GM12892 (cell line): Measurements from ENCODE around the gene KRT85. TPM values are rescaled to one million over a fixed set of nuclear protein-coding genes. Genes with fewer than 3 reads are reported as not detected.
"Not testable (repeated sequence)": the region's sequence is repeated elsewhere in the genome, so short reads cannot be mapped to it uniquely, and the experiment has no call there.

Source experiments
- DNase-seq: peaks from one replicate; pipeline ENCODE4 v3.0.0; 2011; ENCODE audit not compliant: insufficient read length
- FAIRE-seq: peaks from 2 replicates; lab custom pipeline; 2011; peaks lifted over from hg19 to GRCh38; lab: Jason Lieb, UNC
- POLR2A ChIP-seq: IDR thresholded peaks from 2 replicates; pipeline ENCODE4 v1.6.1; 2011; ENCODE audit warnings: low read depth, low read length, control low read depth
- POLR2AphosphoS5 ChIP-seq: IDR thresholded peaks from 2 replicates; pipeline ENCODE4 v1.6.1; 2011; ENCODE audit warnings: low read depth, low read length, control low read depth
- TAF1 ChIP-seq: IDR thresholded peaks from 2 replicates; pipeline ENCODE4 v1.6.1; 2011; ENCODE audit warnings: low read depth, mild to moderate bottlenecking, control low read depth, low read length, borderline replicate concordance
- polyA plus RNA-seq: library from polyadenylated mRNA; unstranded; fragments of >200 nt; gene quantifications from one replicate; pipeline ENCODE4 v1.2.1, GENCODE V29; 2012; ENCODE audit warnings: missing spikeins, inconsistent platforms; ENCODE audit not compliant: missing spikeins

KRT85 gene
- not detected for polyA plus RNA-seq

DNA sequence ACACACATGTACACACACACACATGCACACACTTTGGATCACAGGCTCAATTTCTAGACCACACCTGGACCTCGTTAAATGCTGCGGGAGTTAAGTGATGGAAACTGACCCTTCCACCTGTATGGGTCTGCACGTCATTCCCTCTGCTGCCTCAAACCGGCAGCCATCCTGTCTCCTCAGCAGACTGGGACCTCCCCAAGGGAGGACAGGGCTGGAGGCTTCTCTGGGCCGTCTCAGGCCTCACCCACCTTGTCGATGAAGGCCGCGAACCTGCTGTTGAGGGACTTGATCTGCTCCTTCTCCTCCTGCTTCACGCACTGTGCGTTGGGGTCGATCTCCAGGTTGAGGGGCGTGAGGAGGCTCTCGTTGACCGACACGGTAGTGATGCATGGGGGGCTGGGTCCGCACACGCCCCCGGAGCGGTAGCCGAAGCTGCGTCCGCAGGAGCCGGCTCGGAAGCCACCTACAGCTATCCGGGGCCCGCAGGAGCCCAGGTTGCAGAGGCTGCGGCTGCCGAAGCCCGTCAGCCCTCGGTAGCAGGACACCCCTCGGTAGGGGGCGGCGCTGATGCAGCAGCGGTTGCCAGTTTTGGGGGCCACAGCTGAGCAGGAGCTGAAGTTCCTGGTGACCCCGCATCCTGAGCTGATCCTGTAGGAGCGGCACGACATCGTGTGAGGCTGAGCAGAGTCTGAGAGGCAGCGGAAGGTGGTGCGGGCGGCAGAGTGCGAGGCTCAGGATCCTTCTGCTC lies at the start of gene KRT85:
KRT85 (minus strand) TSS at position 744 of the 748 bp plus-strand sequence; CDS start at position 668, 76 bp downstream.
- DNase-seq (no peak), FAIRE-seq (no peak)
- no peak for TF ChIP-seq TAF1
- TF ChIP-seq POLR2AphosphoS5 = no peak
- no peak for TF ChIP-seq POLR2A

DNA sequence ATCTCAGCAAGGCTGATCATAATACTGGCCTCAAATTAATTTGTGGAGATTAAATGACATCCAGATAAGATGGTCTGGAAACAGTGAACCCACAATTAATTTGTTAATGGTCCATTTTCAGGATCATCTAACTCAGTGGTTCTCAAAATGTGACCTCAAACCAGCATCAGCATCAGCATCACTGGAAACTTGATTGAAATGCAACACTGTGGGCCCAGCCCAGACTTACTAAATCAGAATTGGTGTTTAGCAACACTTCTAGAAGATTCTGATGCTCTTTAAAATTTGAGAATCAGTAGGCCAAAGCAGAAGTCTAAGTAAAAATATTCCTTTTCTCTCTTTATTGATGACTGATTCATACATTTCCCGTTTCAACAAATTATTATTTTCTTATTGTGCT lies 49.5 kb upstream of the KRT85 start:
- no peak for FAIRE-seq

DNA sequence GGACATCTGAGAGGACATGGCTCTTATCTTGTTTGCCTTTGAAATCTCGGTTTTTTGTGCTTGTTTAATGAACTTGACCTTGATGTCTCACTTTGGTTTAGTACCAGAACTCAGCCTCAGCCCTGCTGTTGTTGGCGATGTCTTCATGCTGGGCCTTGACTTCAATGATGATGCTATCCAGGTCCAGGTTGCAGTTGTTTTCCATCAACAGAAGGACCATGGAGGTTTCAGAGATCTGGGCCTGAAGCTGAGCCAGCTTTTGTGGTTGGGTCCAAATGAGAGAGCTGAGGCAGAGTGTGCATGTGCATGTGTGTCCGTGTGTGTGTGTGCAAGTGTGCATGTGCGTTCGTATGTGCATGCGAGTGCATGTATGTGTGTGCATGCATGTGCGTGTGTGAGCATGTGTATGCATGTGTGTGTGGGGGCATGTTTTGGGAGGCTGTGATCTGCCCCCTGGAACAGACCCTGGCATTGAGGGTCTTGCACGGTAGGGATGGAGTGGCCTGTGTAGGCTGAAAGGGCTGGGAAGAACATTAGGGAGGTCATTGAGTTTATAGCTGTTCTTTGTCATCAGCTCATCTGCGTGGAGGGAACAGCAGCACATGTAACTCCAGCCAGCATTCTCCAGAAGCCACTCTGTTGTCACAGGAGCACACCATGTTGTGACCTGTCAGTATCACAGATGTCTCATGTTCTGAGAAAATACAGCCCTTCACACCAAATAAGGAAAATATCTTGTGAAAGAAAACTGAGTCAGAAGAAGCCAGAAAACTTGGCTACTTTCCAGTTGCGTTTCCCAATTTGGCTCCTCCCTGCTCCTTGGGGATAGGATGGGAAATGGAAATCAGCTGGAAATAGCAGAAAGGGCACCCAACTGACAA lies 48.8 kb upstream of the KRT85 start:
- no peak for FAIRE-seq
- no peak for DNase-seq
- TF ChIP-seq TAF1 (no peak), POLR2AphosphoS5 (no peak), POLR2A (no peak)

More for the DNA sequence above, 49.5 kb upstream of the KRT85 start:
- no peak for DNase-seq
- TF ChIP-seq TAF1 (no peak), POLR2A (no peak), POLR2AphosphoS5 (no peak)

DNA sequence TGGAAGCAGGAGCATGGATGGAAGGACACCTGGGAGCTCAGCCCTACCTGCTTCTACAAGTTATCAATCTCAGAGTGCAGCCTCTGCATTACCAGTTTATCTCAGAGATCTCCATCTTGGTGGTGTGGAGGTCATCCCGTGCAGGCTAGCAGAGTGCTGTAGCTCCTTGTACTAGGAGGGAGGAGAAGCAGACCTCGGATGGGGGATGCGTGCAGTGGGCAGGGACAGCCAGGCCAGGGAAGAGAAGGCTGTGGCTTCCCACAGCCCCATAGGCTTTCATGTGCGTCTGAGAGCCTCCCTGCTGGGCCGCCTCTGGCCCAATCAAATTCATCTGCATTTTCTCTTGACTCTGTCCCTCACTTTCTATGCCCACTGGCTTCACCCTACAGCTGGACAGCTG lies 47.7 kb upstream of the KRT85 start:
- no peak for DNase-seq
- TF ChIP-seq POLR2A = no peak
- no peak for TF ChIP-seq TAF1
- no peak for TF ChIP-seq POLR2AphosphoS5
- no peak for FAIRE-seq

DNA sequence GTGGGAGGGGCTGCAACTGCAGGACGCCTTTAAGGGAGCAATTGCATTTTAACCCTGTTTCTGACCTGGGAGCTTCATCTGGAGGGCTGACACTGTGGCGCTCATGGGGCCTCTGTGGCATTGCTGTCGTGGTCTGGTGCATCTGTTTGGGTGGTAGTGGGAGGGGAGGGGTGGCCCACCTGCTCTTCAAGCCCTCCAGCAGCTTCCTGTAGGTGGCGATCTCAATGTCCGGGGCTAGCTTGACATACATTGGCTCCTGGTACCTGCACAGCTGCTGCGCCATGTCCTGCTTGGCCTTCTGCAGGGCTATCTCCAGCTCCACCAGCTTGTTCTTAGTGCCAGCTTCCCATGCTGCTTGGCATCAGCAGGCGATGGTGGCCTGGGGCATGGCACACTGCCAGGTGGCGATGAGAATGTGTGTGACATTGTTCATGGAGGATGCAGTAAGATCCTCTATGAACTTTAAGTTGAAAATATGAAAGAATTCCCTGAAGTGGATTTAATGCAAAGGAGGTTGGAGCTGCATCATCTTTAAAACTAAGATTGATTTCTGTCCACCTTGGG lies 46.6 kb upstream of the KRT85 start:
- TF ChIP-seq TAF1 (no peak), POLR2A (no peak), POLR2AphosphoS5 (no peak)
- DNase-seq (no peak), FAIRE-seq (no peak)

DNA sequence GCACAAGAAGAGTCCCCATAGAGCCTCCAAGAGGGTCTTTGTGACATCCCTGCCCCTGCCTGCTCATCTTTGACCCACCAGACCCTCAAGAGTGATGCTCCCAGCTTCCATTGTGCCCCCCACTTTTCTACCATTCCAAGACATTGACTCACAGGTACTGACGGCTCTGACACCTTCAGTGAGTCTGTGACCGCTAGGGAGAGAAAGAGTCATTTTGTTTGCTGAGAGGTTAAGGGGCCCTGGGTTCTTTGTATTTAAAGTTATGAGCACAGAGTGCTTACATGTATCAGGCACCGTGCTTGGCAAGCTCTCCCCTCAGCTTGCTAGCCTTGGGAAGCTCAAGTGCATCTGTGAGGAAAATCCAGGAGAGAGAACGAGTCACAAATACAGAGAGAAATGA lies 45.9 kb upstream of the KRT85 start:
- no peak for FAIRE-seq
- DNase-seq = no peak
- TF ChIP-seq POLR2A (no peak), TAF1 (no peak), POLR2AphosphoS5 (no peak)

DNA sequence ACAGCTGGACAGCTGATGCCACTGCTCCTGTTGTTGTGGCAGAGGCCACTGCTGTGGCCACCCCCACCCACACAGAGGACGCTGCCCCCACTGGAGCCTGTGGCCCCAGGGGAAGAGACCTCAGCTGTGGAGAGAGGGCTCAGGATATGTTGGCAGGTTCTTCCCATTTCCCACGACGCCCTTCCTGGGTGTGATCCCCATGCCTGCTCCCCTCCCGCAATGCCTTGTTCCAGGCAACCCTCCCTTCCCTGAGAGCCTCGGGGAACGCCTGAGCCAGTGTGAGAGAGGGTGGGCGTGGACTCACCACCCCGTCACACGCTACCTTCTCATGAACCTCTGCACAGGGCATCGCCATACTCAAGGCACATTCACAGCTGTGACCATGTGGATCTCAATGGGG lies 44.5 kb upstream of the KRT85 start:
- TF ChIP-seq POLR2AphosphoS5 (no peak), TAF1 (no peak), POLR2A (no peak)
- DNase-seq (no peak), FAIRE-seq (no peak)

DNA sequence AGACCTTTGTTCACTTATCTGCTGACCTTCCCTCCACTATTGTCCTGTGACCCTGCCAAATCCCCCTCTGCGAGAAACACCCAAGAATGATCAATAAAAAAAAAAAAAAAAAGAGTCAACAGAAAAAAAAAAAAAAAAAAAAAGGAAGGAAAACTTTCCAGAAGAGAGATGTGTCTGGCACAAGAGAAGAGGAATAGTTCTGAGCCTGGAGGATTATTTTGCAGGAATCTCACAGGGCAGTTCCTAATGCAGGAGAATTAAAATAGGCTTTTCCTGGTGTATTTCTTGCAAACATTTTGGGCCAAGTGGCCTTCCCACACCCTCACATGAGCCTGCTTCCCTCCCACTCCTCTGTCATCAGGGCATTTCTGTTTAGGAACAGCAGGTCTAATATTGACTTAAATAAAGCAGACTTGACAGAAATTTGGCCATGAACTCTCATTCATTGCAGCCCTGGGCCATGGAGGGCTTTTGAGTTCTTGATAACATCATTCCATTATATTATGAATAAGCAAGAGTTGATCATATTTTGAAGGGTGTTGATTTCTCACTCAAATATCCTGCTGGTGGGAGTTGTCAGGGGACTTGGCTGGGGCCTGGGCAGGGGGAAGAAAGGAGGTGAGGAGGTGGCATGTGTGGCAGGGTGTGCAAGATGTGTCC lies 43.4 kb upstream of the KRT85 start:
- FAIRE-seq, DNase-seq: not testable (repeated sequence)

DNA sequence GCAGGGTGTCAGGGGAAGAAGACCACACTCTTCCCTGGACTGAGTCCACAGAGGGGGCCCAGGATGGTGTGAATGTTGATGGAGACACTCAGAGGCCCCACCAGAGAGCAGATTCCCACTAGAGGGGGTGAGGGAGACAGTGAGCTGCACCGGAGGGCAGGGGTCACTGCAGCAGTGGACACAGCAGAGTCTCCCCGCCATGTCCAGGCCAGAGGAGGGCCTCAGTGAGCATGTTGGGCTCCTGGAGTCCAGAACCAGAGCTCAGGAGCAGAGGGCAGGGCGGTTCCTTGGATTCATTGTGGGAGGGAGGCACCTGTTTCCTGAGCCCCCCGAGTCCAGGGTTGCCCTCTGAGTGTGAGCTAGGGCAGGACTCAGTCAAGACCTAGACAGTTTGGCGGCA lies 40.6 kb upstream of the KRT85 start:
- DNase-seq (no peak), FAIRE-seq (no peak)
- TF ChIP-seq POLR2AphosphoS5 = no peak
- no peak for TF ChIP-seq POLR2A
- no peak for TF ChIP-seq TAF1

DNA sequence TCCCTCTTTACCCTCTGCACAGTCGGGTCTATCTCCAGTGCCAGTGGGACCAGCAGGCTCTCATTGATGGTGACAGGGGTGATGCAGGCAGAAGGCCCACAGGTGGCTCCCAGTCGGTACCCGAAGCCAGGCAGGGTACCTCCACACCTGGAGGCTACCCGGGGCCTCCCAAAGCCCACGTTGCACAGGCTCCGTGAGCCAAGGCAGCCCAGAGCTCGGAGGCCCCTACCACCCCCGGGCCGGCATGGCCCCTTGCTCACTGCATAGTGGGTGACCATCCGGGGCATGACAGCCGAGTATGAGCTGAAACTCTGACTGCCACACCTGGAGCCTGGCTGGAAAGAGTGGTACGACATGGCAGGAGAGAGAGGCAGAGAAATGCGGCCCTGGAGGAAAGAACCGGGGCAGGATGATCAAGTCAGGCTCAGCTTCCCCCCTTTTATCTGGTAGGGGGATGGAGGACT lies 38.7 kb upstream of the KRT85 start, which contains the start of gene KRT82:
KRT82 (minus strand) TSS at position 414 of the 464 bp plus-strand sequence; CDS start at position 356, 58 bp downstream.
- FAIRE-seq = no peak
- TF ChIP-seq POLR2AphosphoS5 = no peak
- no peak for TF ChIP-seq POLR2A
- TF ChIP-seq TAF1 = no peak
- no peak for DNase-seq

DNA sequence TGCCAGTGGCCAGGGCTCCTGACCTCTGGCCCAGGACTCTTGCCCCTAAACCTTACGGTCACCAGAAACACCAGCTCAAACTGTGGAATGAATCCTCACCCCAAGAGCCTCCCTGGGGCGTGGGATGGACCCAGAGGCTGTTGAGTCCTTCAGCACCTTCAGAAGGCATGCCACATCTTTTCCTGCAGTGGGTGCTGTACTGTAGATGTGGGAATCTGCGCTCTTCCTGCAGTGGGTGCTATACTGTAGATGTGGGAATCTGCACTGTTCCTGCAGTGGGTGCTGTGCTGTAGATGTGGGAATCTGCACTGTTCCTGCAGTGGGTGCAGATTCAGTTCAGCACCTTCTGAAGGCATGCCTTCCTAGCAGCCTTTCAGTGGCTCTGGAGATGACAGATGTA lies 37.7 kb upstream of the KRT85 start:
- no peak for FAIRE-seq
- TF ChIP-seq POLR2AphosphoS5 = no peak
- no peak for TF ChIP-seq TAF1
- TF ChIP-seq POLR2A = no peak
- no peak for DNase-seq
